Sigmoid colon (tissue), 7 donors: Measurements from ENCODE around the gene CSTPP1. TPM values are rescaled to one million over a fixed set of nuclear protein-coding genes. Genes with fewer than 3 reads are reported as not detected.
"Not testable (repeated sequence)": the region's sequence is repeated elsewhere in the genome, so short reads cannot be mapped to it uniquely, and the experiment has no call there.

Source experiments
- DNase-seq: peaks from one replicate; pipeline ENCODE4 v3.0.0-alpha.2; 2019
- H3K27ac ChIP-seq, 4 donors: fragments of 200-600 bp; sonication (generic); one replicate each; pipeline ENCODE4 v1.5.1; 2016 to 2019; ENCODE audit warnings: mild to moderate bottlenecking in 1 of 4
- H3K27me3 ChIP-seq, 3 donors: fragments of 200-600 bp; sonication (generic); one replicate each; pipeline ENCODE4 v1.5.1; 2019; ENCODE audit warnings: mild to moderate bottlenecking in 1 of 3
- H3K36me3 ChIP-seq, 4 donors: fragments of 200-600 bp; sonication (generic); one replicate each; pipeline ENCODE4 v1.5.1; 2016 to 2019
- H3K4me1 ChIP-seq, 4 donors: fragments of 200-600 bp; sonication (generic); one replicate each; pipeline ENCODE4 v1.5.1; 2017 to 2019
- H3K4me3 ChIP-seq, 4 donors: fragments of 200-600 bp; sonication (generic); one replicate each; pipeline ENCODE4 v1.5.1; 2017 to 2019; ENCODE audit warnings: mild to moderate bottlenecking in 2 of 4, moderate library complexity in 1 of 4
- H3K9me3 ChIP-seq, 4 donors: fragments of 200-600 bp in 3 of 4; sonication (generic) in 3 of 4; one replicate each; pipeline versions ENCODE4 v1.5.1 to v1.6.1; 2013 to 2019
- CTCF ChIP-seq, 4 experiments: fragments of 450-650 bp in 3 of 4; fragments of 200-600 bp in 1 of 4; IDR thresholded peaks; one replicate each; pipeline ENCODE4 v1.5.1; 2016 to 2019; ENCODE audit warnings: antibody characterized with exemption in 4 of 4, mild to moderate bottlenecking in 3 of 4, moderate library complexity in 2 of 4
- EP300 ChIP-seq, 4 donors: sonication (generic); formaldehyde crosslinking; IDR thresholded peaks; one replicate each; pipeline ENCODE4 v1.6.1; 2017; ENCODE audit warnings: antibody characterized with exemption in 4 of 4
- POLR2A ChIP-seq, 2 donors: fragments of 450-650 bp; IDR thresholded peaks; one replicate each; pipeline ENCODE4 v1.6.1; 2016; ENCODE audit warnings: antibody characterized with exemption in 2 of 2, mild to moderate bottlenecking in 2 of 2, moderate library complexity in 2 of 2
- POLR2AphosphoS5 ChIP-seq, 4 donors: sonication (generic); formaldehyde crosslinking; IDR thresholded peaks; one replicate each; pipeline ENCODE4 v1.6.1; 2017; ENCODE audit warnings: antibody characterized with exemption in 4 of 4
- WGBS, 2 donors: extraction: QIAGEN DNeasy Blood & Tissue Kit; methylation state at CpG; one replicate each; pipeline ENCODE4 v1.1.7; 2013; 5-methylcytosine and 5-hydroxymethylcytosine counted together
- intact Hi-C: fragments of 100-400 bp; cut with DNase I; formaldehyde crosslinking; loops from one replicate; pipeline ENCODE4 v1.15.1; 2023
- polyA plus RNA-seq, 3 donors: library from polyadenylated mRNA; stranded (reverse); fragments of 200-250 nt; gene quantifications; one replicate each; pipeline ENCODE4 v1.2.3, GENCODE V29; 2013
- total RNA-seq, 4 donors: library from RNA; depleted of rRNA; stranded (reverse); fragments of >200 nt; gene quantifications; one replicate each; pipeline ENCODE4 v1.1.0, GENCODE V29; 2016
- donor health status: healthy with polysubstance abuse.
- donor health status: Bipolar disorder and iron deficiency.
- donor health status: healthy.

Gene CSTPP1
- total and polyA plus RNA-seq, 7 donors: 12.9 to 29.4 (median 22.8) TPM

GRCh38 chr11:47083913-47084312 lies 147.4 kb downstream of the CSTPP1 start:
- H3K27ac ChIP-seq: no peak overlapping the region
- TF ChIP-seq POLR2A (IDR thresholded peaks at IDR 0.05): no peak
- TF ChIP-seq CTCF (IDR thresholded peaks at IDR 0.05): no peak
- no peak for TF ChIP-seq EP300 (IDR thresholded peaks at IDR 0.05)
- no peak for TF ChIP-seq POLR2AphosphoS5 (IDR thresholded peaks at IDR 0.05)
- H3K4me1 ChIP-seq: no peaks in the 10 kb centered on the region
- H3K9me3 ChIP-seq: no peaks in the 10 kb centered on the region
- H3K4me3 ChIP-seq: no peak overlapping the region
- no peaks in the 10 kb centered on the region for H3K36me3 ChIP-seq
- intact Hi-C loops: no loop called here
- DNase-seq: no peak
- no peaks in the 10 kb centered on the region for H3K27me3 ChIP-seq

- no peak for TF ChIP-seq POLR2AphosphoS5 (IDR thresholded peaks at IDR 0.05)
- TF ChIP-seq EP300 (IDR thresholded peaks at IDR 0.05): no peak
- TF ChIP-seq CTCF (IDR thresholded peaks at IDR 0.05): no peak
- TF ChIP-seq POLR2A (IDR thresholded peaks at IDR 0.05): no peak
- Histone ChIP-seq H3K36me3 (no peaks in the 10 kb centered on the region), H3K27me3 (no peaks in the 10 kb centered on the region), H3K9me3 (no peaks in the 10 kb centered on the region), H3K4me1 (no peaks in the 10 kb centered on the region), H3K4me3 (no peak overlapping the region), H3K27ac (no peak overlapping the region)
- intact Hi-C loops: no loop called here
- DNase-seq: no peak
- WGBS, 2 donors: 66 to 88% methylated on average over 3 of the region's 3 CpGs
These were observed 151.2 kb downstream of the CSTPP1 start for GRCh38 chr11:47087801-47088200.

GRCh38 chr11:47093541-47093940 lies 157.0 kb downstream of the CSTPP1 start:
- 93 to 95% methylated on average over 2 of the region's 2 CpGs for WGBS, 2 donors
- no peaks in the 10 kb centered on the region for H3K27me3 ChIP-seq
- no peaks in the 10 kb centered on the region for H3K4me1 ChIP-seq
- TF ChIP-seq POLR2A (IDR thresholded peaks at IDR 0.05): no peak
- TF ChIP-seq POLR2AphosphoS5 (IDR thresholded peaks at IDR 0.05): no peak
- no peak for TF ChIP-seq CTCF (IDR thresholded peaks at IDR 0.05)
- TF ChIP-seq EP300 (IDR thresholded peaks at IDR 0.05): no peak
- no peaks in the 10 kb centered on the region for H3K9me3 ChIP-seq
- H3K4me3 ChIP-seq: no peak overlapping the region
- no peak for DNase-seq
- intact Hi-C loops: no loop called here
- H3K36me3 ChIP-seq: no peaks in the 10 kb centered on the region
- H3K27ac ChIP-seq: no peak overlapping the region

GRCh38 chr11:47096871-47097270 lies 160.3 kb downstream of the CSTPP1 start:
- DNase-seq, H3K4me3 ChIP-seq, H3K36me3 ChIP-seq, H3K27ac ChIP-seq, intact Hi-C loops, H3K4me1 ChIP-seq, H3K9me3 ChIP-seq, H3K27me3 ChIP-seq: not testable (repeated sequence)
- 94 to 95% methylated on average over 18 of the region's 22 CpGs for WGBS, 2 donors

GRCh38 chr11:47098223-47098622 lies 161.7 kb downstream of the CSTPP1 start:
- H3K27me3 ChIP-seq, intact Hi-C loops, DNase-seq, H3K4me1 ChIP-seq, H3K36me3 ChIP-seq, H3K4me3 ChIP-seq, H3K9me3 ChIP-seq, H3K27ac ChIP-seq: not testable (repeated sequence)
- WGBS, 2 donors: 87 to 91% methylated on average over 3 of the region's 3 CpGs

- H3K27ac ChIP-seq: no peak overlapping the region
- no peaks in the 10 kb centered on the region for H3K27me3 ChIP-seq
- peaks cover 0 to 4% (median 0%) of the 10 kb centered on the region in 4 donors for H3K4me1 ChIP-seq
- H3K36me3 ChIP-seq: no peaks in the 10 kb centered on the region
- H3K4me3 ChIP-seq: no peak overlapping the region
- WGBS, 2 donors: 23 to 70% methylated on average over 3 of the region's 3 CpGs
- no peak for TF ChIP-seq POLR2AphosphoS5 (IDR thresholded peaks at IDR 0.05)
- no peak for TF ChIP-seq EP300 (IDR thresholded peaks at IDR 0.05)
- TF ChIP-seq CTCF (IDR thresholded peaks at IDR 0.05): no peak
- TF ChIP-seq POLR2A (IDR thresholded peaks at IDR 0.05): no peak
- DNase-seq: no peak
- H3K9me3 ChIP-seq: no peaks in the 10 kb centered on the region
- intact Hi-C loops: no loop called here
These were observed 162.8 kb downstream of the CSTPP1 start for GRCh38 chr11:47099214-47099917.
